CD4-positive, alpha-beta T cell treated with Interleukin-4 for 1 hour (primary cell): ENCODE results near the gene NTSR1.
A peak's percentile ranks its signal among the peaks of the same experiment; 100 is the strongest.

Source experiments
- DNase-seq, 2 donors: peaks; one replicate each; pipeline ENCODE4 v3.0.0-alpha.2; 2020 to 2022

Gene NTSR1

GRCh38 chr20:62772990-62773844 is 64.6 kb downstream of the NTSR1 start:
- DNase-seq = no peak

- DNase-seq = no peak
Observed at GRCh38 chr20:62773845-62774714, 65.4 kb downstream of the NTSR1 start.

GRCh38 chr20:62774762-62775161 is 66.1 kb downstream of the NTSR1 start:
- DNase-seq = peak in 1 of 2 donors; percentile 25

- DNase-seq = no peak
Observed at GRCh38 chr20:62775206-62775605, 66.6 kb downstream of the NTSR1 start.

- DNase-seq = no peak
Observed at GRCh38 chr20:62776035-62776691, 67.5 kb downstream of the NTSR1 start.

GRCh38 chr20:62776692-62777527 is 68.3 kb downstream of the NTSR1 start:
- DNase-seq = peak; percentile 75 to 81

- no peak for DNase-seq
Observed at GRCh38 chr20:62777528-62777830, 68.8 kb downstream of the NTSR1 start.

- DNase-seq = no peak
Observed at GRCh38 chr20:62778058-62778457, 69.4 kb downstream of the NTSR1 start.

GRCh38 chr20:62778601-62779416 is 70.2 kb downstream of the NTSR1 start:
- no peak for DNase-seq

- DNase-seq = no peak
Observed at GRCh38 chr20:62779417-62779685, 70.7 kb downstream of the NTSR1 start.

- no peak for DNase-seq
Observed at GRCh38 chr20:62780204-62780603, 71.6 kb downstream of the NTSR1 start.

- no peak for DNase-seq
Observed at GRCh38 chr20:62780696-62781095, 72.1 kb downstream of the NTSR1 start.

GRCh38 chr20:62782149-62782892 is 73.7 kb downstream of the NTSR1 start:
- no peak for DNase-seq

- no peak for DNase-seq
Observed at GRCh38 chr20:62782893-62783278, 74.2 kb downstream of the NTSR1 start.

GRCh38 chr20:62784497-62784896 is 75.9 kb downstream of the NTSR1 start:
- DNase-seq = no peak

GRCh38 chr20:62785393-62785792 is 76.8 kb downstream of the NTSR1 start:
- no peak for DNase-seq

GRCh38 chr20:62786157-62786556 is 77.5 kb downstream of the NTSR1 start:
- DNase-seq = no peak

- peak in 1 of 2 donors; percentile 56 for DNase-seq
Observed at GRCh38 chr20:62787321-62787720, 78.7 kb downstream of the NTSR1 start.

GRCh38 chr20:62787866-62788265 is 79.2 kb downstream of the NTSR1 start:
- DNase-seq = no peak

- no peak for DNase-seq
Observed at GRCh38 chr20:62788607-62789006, 80.0 kb downstream of the NTSR1 start.

- no peak for DNase-seq
Observed at GRCh38 chr20:62790075-62790474, 81.4 kb downstream of the NTSR1 start.
